Measurements from ENCODE around the gene BMP2K. TPM values are rescaled to one million over a fixed set of nuclear protein-coding genes. Genes with fewer than 3 reads are reported as not detected.

BMP2K gene
- total RNA-seq, 5 donors from 2014 or later (not counting 1 experiment from before 2014, with no cell fraction given): 6.7 to 13.4 (median 12.1) TPM

DNA sequence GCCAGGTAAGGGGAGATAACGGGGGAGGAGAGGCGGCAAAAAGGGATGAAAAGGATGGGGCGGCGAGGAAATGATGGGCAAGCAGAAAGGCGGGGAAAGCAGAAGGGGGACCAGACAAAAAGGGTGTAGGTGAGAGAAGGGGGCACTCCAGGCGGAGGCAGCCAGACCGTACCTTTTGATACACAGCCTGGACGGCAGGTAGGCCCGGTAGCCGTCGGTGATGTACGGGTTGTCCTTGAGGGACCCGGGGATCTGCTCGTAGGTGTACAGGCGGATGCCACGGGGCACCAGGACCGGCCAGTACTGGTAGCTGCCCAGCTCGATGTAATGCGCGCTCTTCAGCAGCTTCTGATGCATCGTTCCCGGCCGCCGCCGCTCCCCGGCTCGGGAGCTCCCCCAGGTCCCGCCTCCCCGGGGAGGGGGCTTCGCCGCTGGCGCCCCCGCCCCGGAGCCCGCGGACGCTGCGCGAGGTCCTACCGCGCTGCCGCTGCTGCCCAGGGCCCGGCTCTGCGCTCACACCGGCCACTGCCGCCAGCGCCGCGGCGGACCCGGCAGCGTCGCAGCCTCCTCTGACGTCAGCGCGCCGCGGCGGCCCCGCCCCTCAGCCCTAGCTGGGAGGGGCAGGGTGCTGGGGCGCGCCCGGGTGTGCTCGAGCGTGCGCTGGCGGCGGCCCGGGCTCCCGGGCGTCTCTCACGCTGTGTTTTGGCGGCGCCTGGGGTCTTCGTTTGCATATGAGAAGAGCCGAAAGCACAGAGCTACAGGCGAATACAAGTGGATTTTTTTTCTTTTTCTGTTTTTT lies 162.9 kb downstream of the BMP2K start, which contains the start of gene PAQR3:
TSS of gene PAQR3 (minus strand) at position 571 of the 799 bp plus-strand sequence. CDS start at position 357, 214 bp downstream.
- POLR2A ChIA-PET: interaction anchor here (0.6 to 1.1 kb wide), 13 partner anchors 8 to 1181 kb away, joined by 3 to 8 read pairs (median 3); no protein-coding TSS in a partner anchor

DNA sequence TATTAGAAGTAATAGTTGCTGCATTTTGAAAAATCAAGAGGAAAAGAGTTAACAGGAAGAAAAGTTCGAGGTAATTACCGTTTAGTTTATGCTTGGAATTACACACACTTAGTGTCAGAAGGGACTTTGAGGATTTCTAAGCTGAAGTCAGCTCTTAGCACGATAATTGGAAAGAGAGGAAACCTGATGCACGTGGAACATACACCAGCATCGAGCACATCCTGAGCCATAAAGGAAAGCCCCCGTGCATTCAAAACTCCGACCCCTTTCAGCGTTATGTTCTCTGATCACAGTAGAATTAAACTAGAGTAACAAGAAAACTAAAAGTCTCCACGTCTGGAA lies 163.5 kb downstream of the BMP2K start:
- peak in 3 of 4 experiments; percentile 11 to 14 (median 13) for ATAC-seq (replicated peaks in 1 of 4)

More for the DNA sequence above, 162.9 kb downstream of the BMP2K start, which contains the start of gene PAQR3:
- Histone ChIP-seq H3K27me3 (replicated peaks in 1 of 2; ENCODE audit: control insufficient read depth in 2 of 2, extremely low read depth in 1 of 2, insufficient read depth in 2 of 2, low read length in 1 of 2) (peaks cover 0 to 9% of the 10 kb centered on the region in 2 experiments), H3K4me3 (ENCODE audit: control insufficient read depth in 1 of 2, extremely low read depth in 1 of 2, low read length in 1 of 2) (peak within 1 kb of the TSS; percentile 87 to 90), H3K36me3 (ENCODE audit: control insufficient read depth in 2 of 2, extremely low read depth in 1 of 2, insufficient read depth in 1 of 2, low read length in 1 of 2) (no peaks in the 10 kb centered on the region), H3K27ac (ENCODE audit: low read length) (peak within 1 kb of the TSS; percentile 71), H3K9me3 (no peaks in the 10 kb centered on the region), H3K4me1 (ENCODE audit: control insufficient read depth in 1 of 2, extremely low read depth in 1 of 2, insufficient read depth in 2 of 2, low read length in 2 of 2) (peaks cover 10 to 14% of the 10 kb centered on the region in 2 experiments)
- WGBS (ENCODE audit: insufficient coverage): under 1% methylated on average over 75 of the region's 77 CpGs
- peak within 1 kb of the TSS; percentile 90 to 99 (median 95) for H3K4me3 Mint-ChIP-seq
- H3K9me3 Mint-ChIP-seq: no peaks in the 10 kb centered on the region
- peaks cover 8 to 10% of the 10 kb centered on the region in 2 donors for H3K27me3 Mint-ChIP-seq
- H3K4me1 Mint-ChIP-seq: peaks cover 40 to 54% (median 40%) of the 10 kb centered on the region in 3 donors
- CTCF ChIA-PET: interaction anchor here (0.5 to 1.7 kb wide), 7 partner anchors 13 to 1322 kb away, joined by 3 to 12 read pairs (median 6); no protein-coding TSS in a partner anchor
- peak; percentile 59 to 92 (median 79) for DNase-seq
- peak within 1 kb of the TSS; percentile 28 to 85 for H3K27ac Mint-ChIP-seq
- peaks cover 5% of the 10 kb centered on the region for H3K36me3 Mint-ChIP-seq
- peak; percentile 98 to 100 (median 98) for ATAC-seq (replicated peaks in 1 of 4)

DNA sequence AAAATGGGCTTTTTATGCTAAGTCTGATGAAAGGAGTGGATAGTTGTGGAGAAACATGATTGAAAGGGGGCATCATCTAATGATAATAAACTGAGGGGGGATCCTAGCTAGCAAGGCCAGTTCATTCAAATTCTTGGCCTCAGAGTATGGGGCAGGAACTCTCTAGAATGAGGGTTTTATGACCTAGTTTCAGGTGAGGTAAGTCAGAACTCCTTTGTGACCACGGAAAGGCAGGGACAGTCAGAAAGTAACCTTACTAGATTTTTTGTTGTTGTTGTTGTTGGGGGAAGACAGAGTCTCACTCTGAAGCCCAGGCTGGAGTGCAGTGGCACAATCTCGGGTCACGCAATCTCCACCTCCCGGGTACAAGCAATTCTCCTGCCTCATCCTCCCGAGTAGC lies 164.6 kb downstream of the BMP2K start:
- no peaks in the 10 kb centered on the region for H3K9me3 Mint-ChIP-seq
- Histone ChIP-seq H3K36me3 (ENCODE audit: control insufficient read depth in 2 of 2, extremely low read depth in 1 of 2, insufficient read depth in 1 of 2, low read length in 1 of 2) (no peaks in the 10 kb centered on the region), H3K9me3 (no peaks in the 10 kb centered on the region), H3K4me3 (ENCODE audit: control insufficient read depth in 1 of 2, extremely low read depth in 1 of 2, low read length in 1 of 2) (no peak overlapping the region), H3K27me3 (replicated peaks in 1 of 2; ENCODE audit: control insufficient read depth in 2 of 2, extremely low read depth in 1 of 2, insufficient read depth in 2 of 2, low read length in 1 of 2) (peaks cover 0 to 9% of the 10 kb centered on the region in 2 experiments), H3K27ac (ENCODE audit: low read length) (no peak overlapping the region), H3K4me1 (ENCODE audit: control insufficient read depth in 1 of 2, extremely low read depth in 1 of 2, insufficient read depth in 2 of 2, low read length in 2 of 2) (peaks cover 10 to 14% of the 10 kb centered on the region in 2 experiments)
- peaks cover 33 to 38% (median 34%) of the 10 kb centered on the region in 3 donors for H3K4me1 Mint-ChIP-seq
- no peak for ATAC-seq (replicated peaks in 1 of 4)
- DNase-seq: no peak
- WGBS (ENCODE audit: insufficient coverage): 86% methylated on average over 4 of the region's 5 CpGs
- ChIA-PET POLR2A (no interaction called here), CTCF (no interaction called here)
- no peak overlapping the region for H3K4me3 Mint-ChIP-seq
- H3K27ac Mint-ChIP-seq: no peak overlapping the region
- peaks cover 3% of the 10 kb centered on the region for H3K36me3 Mint-ChIP-seq
- H3K27me3 Mint-ChIP-seq: peaks cover 16 to 21% of the 10 kb centered on the region in 2 donors

More for the DNA sequence above, 163.5 kb downstream of the BMP2K start:
- DNase-seq: peak in 1 of 35 experiments; percentile 35
- Mint-ChIP-seq H3K4me3 (peak overlapping the region; percentile 80 to 99 (median 83)), H3K9me3 (no peaks in the 10 kb centered on the region), H3K36me3 (peaks cover 4% of the 10 kb centered on the region), H3K4me1 (peaks cover 39 to 49% (median 39%) of the 10 kb centered on the region in 3 donors), H3K27ac (peak overlapping the region; percentile 28 to 61), H3K27me3 (peaks cover 8 to 13% of the 10 kb centered on the region in 2 donors)
- Histone ChIP-seq H3K36me3 (ENCODE audit: control insufficient read depth in 2 of 2, extremely low read depth in 1 of 2, insufficient read depth in 1 of 2, low read length in 1 of 2) (no peaks in the 10 kb centered on the region), H3K4me1 (ENCODE audit: control insufficient read depth in 1 of 2, extremely low read depth in 1 of 2, insufficient read depth in 2 of 2, low read length in 2 of 2) (peaks cover 10 to 14% of the 10 kb centered on the region in 2 experiments), H3K9me3 (no peaks in the 10 kb centered on the region), H3K27ac (ENCODE audit: low read length) (no peak overlapping the region), H3K27me3 (replicated peaks in 1 of 2; ENCODE audit: control insufficient read depth in 2 of 2, extremely low read depth in 1 of 2, insufficient read depth in 2 of 2, low read length in 1 of 2) (peaks cover 0 to 9% of the 10 kb centered on the region in 2 experiments), H3K4me3 (ENCODE audit: control insufficient read depth in 1 of 2, extremely low read depth in 1 of 2, low read length in 1 of 2) (peak overlapping the region; percentile 56 to 87)
- ChIA-PET CTCF (interaction anchor here (0.5 to 1.7 kb wide), 7 partner anchors 13 to 1323 kb away, joined by 3 to 12 read pairs (median 6); no protein-coding TSS in a partner anchor), POLR2A (interaction anchor here (0.6 to 0.9 kb wide), 7 partner anchors 8 to 1181 kb away, joined by 3 to 8 read pairs (median 4); no protein-coding TSS in a partner anchor)
- WGBS (ENCODE audit: insufficient coverage): 0% methylated on average over 4 of the region's 9 CpGs

DNA sequence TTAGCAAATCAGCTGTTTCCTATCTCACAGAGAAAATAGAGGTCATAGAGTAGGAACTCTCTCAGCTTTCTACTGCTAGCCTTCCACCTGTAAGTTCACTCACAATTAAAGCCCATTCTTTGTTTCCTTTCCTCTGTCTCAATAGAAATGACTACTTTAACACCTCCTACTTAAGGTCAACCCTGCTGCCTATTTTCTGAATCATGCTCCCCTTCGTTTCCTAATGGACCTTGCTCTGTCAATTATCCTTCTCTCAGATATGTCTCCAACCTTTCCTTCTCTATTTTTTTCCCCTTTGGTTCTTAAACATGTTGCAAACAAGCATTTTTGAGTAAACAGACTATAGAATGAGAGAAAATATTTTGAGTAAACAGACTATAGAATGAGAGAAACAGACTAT lies 168.2 kb downstream of the BMP2K start:
- Histone ChIP-seq H3K9me3 (no peaks in the 10 kb centered on the region), H3K36me3 (ENCODE audit: control insufficient read depth in 2 of 2, extremely low read depth in 1 of 2, insufficient read depth in 1 of 2, low read length in 1 of 2) (no peaks in the 10 kb centered on the region), H3K27me3 (replicated peaks in 1 of 2; ENCODE audit: control insufficient read depth in 2 of 2, extremely low read depth in 1 of 2, insufficient read depth in 2 of 2, low read length in 1 of 2) (peaks cover 0 to 9% of the 10 kb centered on the region in 2 experiments), H3K27ac (ENCODE audit: low read length) (no peak overlapping the region), H3K4me1 (ENCODE audit: control insufficient read depth in 1 of 2, extremely low read depth in 1 of 2, insufficient read depth in 2 of 2, low read length in 2 of 2) (peaks cover 2 to 3% of the 10 kb centered on the region in 2 experiments), H3K4me3 (ENCODE audit: control insufficient read depth in 1 of 2, extremely low read depth in 1 of 2, low read length in 1 of 2) (no peak overlapping the region)
- DNase-seq (no peak), ATAC-seq (replicated peaks in 1 of 4) (no peak)
- no peaks in the 10 kb centered on the region for H3K36me3 Mint-ChIP-seq
- 33% methylated on average over 1 of the region's 1 CpG for WGBS (ENCODE audit: insufficient coverage)
- no peak overlapping the region for H3K4me3 Mint-ChIP-seq
- peaks cover 8 to 11% (median 9%) of the 10 kb centered on the region in 3 donors for H3K4me1 Mint-ChIP-seq
- ChIA-PET POLR2A (no interaction called here), CTCF (interaction anchor here in 1 of 2 donors (0.6 kb wide), 1 partner anchor 1036 kb away, joined by 5 read pairs; no protein-coding TSS in a partner anchor)
- H3K9me3 Mint-ChIP-seq: no peaks in the 10 kb centered on the region
- H3K27me3 Mint-ChIP-seq: peaks cover 26 to 43% of the 10 kb centered on the region in 2 donors
- H3K27ac Mint-ChIP-seq: no peak overlapping the region

DNA sequence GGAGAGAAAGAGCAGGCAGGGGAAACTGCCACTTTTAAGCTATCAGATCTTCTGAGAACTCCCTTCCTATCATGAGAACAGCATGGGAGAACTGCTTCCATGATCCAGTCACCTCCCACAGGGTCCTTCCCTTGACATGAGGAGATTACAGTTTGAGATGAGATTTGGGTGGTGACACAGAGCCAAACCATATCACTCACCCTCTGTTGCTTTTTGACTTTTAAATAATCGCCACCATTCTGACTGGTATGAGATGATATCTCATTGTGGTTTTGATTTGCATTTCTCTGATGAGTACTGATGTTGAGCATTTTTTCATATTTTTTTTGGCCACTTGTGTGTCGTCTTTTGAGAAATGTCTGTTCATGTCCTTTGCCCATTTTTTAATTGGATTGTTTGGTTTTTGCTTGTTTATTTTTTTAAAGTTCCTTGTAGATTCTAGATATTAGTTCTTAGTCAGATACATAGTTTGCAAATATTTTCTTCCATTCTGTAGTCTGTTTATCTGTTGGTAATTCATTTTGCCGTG lies 169.6 kb downstream of the BMP2K start:
- CTCF ChIA-PET: no interaction called here

DNA sequence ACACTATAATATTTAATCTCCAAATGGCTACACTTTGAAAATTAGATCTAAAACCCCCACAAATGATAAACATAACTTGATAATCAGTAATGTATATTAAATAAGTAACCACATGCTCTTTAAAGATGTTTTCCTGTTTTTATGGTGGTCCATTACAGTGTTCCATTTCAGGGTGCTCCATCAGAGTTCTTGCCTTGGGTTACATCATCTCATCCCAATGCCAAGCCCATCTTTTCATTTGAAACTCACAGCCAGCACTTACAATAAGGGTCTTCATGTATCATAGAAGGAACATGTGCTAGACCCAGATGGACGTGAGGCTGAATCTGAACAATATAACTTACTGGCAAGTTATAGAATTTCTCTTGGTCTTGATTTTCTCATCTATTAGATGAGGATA lies 173.6 kb downstream of the BMP2K start:
- ChIA-PET CTCF (no interaction called here), POLR2A (no interaction called here)
- ATAC-seq (replicated peaks in 1 of 4): no peak

More for the DNA sequence above, 169.6 kb downstream of the BMP2K start:
- Mint-ChIP-seq H3K36me3 (no peaks in the 10 kb centered on the region), H3K4me1 (peaks cover 0 to 4% (median 1%) of the 10 kb centered on the region in 3 donors), H3K27me3 (peaks cover 26 to 45% of the 10 kb centered on the region in 2 donors), H3K4me3 (no peak overlapping the region), H3K9me3 (no peaks in the 10 kb centered on the region), H3K27ac (no peak overlapping the region)
- DNase-seq (no peak), ATAC-seq (replicated peaks in 1 of 4) (no peak)
- H3K27me3 ChIP-seq (replicated peaks in 1 of 2; ENCODE audit: control insufficient read depth in 2 of 2, extremely low read depth in 1 of 2, insufficient read depth in 2 of 2, low read length in 1 of 2): peaks cover 0 to 6% of the 10 kb centered on the region in 2 experiments
- no peak overlapping the region for H3K27ac ChIP-seq (ENCODE audit: low read length)
- H3K36me3 ChIP-seq (ENCODE audit: control insufficient read depth in 2 of 2, extremely low read depth in 1 of 2, insufficient read depth in 1 of 2, low read length in 1 of 2): no peaks in the 10 kb centered on the region
- no peak overlapping the region for H3K4me3 ChIP-seq (ENCODE audit: control insufficient read depth in 1 of 2, extremely low read depth in 1 of 2, low read length in 1 of 2)
- 29% methylated on average over 1 of the region's 3 CpGs for WGBS (ENCODE audit: insufficient coverage)
- POLR2A ChIA-PET: no interaction called here
- no peaks in the 10 kb centered on the region for H3K9me3 ChIP-seq
- no peaks in the 10 kb centered on the region for H3K4me1 ChIP-seq (ENCODE audit: control insufficient read depth in 1 of 2, extremely low read depth in 1 of 2, insufficient read depth in 2 of 2, low read length in 2 of 2)

More for the DNA sequence above, 173.6 kb downstream of the BMP2K start:
- no CpG with 5 or more reads among the region's 1 CpG for WGBS (ENCODE audit: insufficient coverage)
- Histone ChIP-seq H3K4me3 (ENCODE audit: control insufficient read depth in 1 of 2, extremely low read depth in 1 of 2, low read length in 1 of 2) (no peak overlapping the region), H3K4me1 (ENCODE audit: control insufficient read depth in 1 of 2, extremely low read depth in 1 of 2, insufficient read depth in 2 of 2, low read length in 2 of 2) (no peaks in the 10 kb centered on the region), H3K36me3 (ENCODE audit: control insufficient read depth in 2 of 2, extremely low read depth in 1 of 2, insufficient read depth in 1 of 2, low read length in 1 of 2) (no peaks in the 10 kb centered on the region), H3K27ac (ENCODE audit: low read length) (no peak overlapping the region), H3K27me3 (replicated peaks in 1 of 2; ENCODE audit: control insufficient read depth in 2 of 2, extremely low read depth in 1 of 2, insufficient read depth in 2 of 2, low read length in 1 of 2) (no peaks in the 10 kb centered on the region), H3K9me3 (no peaks in the 10 kb centered on the region)
- Mint-ChIP-seq H3K4me1 (peaks cover 0 to 4% (median 1%) of the 10 kb centered on the region in 3 donors), H3K4me3 (no peak overlapping the region), H3K27me3 (peaks cover 18 to 37% of the 10 kb centered on the region in 2 donors), H3K27ac (no peak overlapping the region), H3K9me3 (no peaks in the 10 kb centered on the region), H3K36me3 (no peaks in the 10 kb centered on the region)
- no peak for DNase-seq

Data from T-cell (primary cell).